Fibroblast of pulmonary artery (primary cell): ENCODE results near the gene CCDC7.

Experiments used
- DNase-seq: peaks from one replicate; pipeline ENCODE4 v3.0.0-alpha.2; 2010; ENCODE audit warnings: low read depth
- H3K4me3 ChIP-seq: replicated peaks from 2 replicates; pipeline ENCODE4 v1.5.1; 2011; ENCODE audit warnings: low read depth, mild to moderate bottlenecking, control low read depth, low read length, moderate library complexity
- TF ChIP-seq, protein P1 (sequence below): IDR thresholded peaks from 2 replicates; pipeline ENCODE4 v1.5.1; 2011; ENCODE audit warnings: mild to moderate bottlenecking, control low read depth, low read length, inconsistent platforms; ENCODE audit errors: missing control alignments

The CCDC7 gene

DNA sequence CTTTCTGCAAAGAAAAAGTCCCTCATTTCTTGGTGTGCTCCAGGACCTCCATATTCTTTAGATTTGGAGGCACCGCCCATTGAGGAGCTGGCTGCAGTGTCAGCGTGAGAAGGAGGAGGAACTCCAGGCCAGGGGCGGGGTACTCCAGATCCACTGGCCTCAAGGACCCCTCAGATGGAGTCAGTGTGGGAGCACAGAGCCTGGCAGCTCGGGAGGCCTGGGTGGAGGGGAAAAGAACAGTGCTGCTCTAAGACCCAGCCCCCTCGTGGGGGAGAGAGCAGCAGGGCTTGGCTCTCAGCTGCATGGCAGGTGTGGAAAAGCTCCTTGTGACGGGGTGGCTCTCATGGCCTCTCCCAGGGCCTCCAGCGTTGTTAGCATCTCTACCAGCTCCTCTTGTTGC lies 441.5 kb downstream of the CCDC7 start:
- no peak for DNase-seq
- TF ChIP-seq, protein P1, sequence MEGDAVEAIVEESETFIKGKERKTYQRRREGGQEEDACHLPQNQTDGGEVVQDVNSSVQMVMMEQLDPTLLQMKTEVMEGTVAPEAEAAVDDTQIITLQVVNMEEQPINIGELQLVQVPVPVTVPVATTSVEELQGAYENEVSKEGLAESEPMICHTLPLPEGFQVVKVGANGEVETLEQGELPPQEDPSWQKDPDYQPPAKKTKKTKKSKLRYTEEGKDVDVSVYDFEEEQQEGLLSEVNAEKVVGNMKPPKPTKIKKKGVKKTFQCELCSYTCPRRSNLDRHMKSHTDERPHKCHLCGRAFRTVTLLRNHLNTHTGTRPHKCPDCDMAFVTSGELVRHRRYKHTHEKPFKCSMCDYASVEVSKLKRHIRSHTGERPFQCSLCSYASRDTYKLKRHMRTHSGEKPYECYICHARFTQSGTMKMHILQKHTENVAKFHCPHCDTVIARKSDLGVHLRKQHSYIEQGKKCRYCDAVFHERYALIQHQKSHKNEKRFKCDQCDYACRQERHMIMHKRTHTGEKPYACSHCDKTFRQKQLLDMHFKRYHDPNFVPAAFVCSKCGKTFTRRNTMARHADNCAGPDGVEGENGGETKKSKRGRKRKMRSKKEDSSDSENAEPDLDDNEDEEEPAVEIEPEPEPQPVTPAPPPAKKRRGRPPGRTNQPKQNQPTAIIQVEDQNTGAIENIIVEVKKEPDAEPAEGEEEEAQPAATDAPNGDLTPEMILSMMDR, result no peak

GRCh38 chr10:32888161-32888927 lies 442.4 kb downstream of the CCDC7 start:
- TF ChIP-seq, protein P1, result no peak
- no peak for DNase-seq
- no peak overlapping the region for H3K4me3 ChIP-seq

More for the DNA sequence above, 441.5 kb downstream of the CCDC7 start:
- H3K4me3 ChIP-seq, result no peak overlapping the region

GRCh38 chr10:32889631-32890212 lies 443.8 kb downstream of the CCDC7 start:
- TF ChIP-seq, protein P1, result no peak
- no peak overlapping the region for H3K4me3 ChIP-seq
- no peak for DNase-seq

DNA sequence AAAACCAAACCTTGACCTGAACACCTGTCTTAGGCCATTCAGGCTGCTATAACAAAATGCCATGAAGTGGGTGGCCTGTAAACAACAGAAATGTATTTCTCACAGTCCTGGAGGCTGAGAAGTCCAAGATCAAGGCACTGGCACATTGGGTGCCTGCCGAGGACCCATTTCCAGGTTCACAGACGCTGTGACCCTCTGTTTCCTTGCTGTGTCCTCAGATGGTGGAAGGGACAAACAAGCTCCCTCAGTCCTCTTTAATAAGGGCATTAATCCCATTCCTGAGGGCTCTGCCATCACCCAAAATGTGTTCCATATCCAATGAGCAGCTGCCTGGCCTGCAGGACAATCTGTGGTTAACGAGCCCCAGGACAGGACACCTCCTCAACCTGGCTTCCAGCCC lies 444.5 kb downstream of the CCDC7 start:
- no peak overlapping the region for H3K4me3 ChIP-seq
- DNase-seq, result no peak
- TF ChIP-seq, protein P1, result no peak

DNA sequence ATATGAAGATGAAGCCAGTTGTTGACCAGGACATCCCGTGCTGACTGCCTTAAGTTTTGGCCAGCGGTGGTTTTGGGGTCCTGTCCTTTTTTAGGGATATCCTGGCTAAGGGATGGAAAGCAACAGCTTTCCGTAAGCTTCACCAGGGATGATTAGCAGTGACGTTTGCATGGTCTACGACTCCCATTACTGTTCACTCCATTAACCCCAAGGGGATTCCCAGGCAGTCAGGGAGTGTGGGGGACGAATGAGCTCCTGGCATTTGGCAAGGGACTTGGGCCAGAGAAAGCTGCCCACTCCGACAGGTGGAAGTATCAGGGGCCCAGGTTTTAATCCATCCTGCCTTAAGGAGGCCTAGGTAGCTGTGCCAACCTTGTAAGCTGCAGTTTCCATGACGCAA lies 445.3 kb downstream of the CCDC7 start:
- TF ChIP-seq, protein P1, result no peak
- no peak overlapping the region for H3K4me3 ChIP-seq
- DNase-seq, result no peak

DNA sequence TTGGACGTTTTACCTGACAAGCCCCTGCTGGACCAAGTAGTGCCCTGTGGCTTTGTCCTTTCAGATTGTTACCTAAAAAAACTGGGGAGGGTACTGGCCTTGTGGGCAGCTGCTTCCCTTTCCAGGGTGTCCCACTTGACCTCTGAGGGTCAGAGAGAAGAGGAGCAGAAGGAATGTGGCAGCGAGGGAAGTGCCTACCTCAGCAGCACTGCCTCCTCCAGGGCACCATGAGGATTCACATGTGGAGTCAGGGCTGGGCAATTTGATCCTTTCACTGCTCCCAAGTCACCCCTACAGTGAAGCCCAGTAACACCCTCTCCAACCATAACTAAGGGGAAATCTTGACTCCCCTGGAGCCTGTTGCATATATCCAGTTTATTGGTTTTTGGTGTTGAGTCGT lies 447.5 kb downstream of the CCDC7 start:
- TF ChIP-seq, protein P1, result peak; percentile 6
- no peak overlapping the region for H3K4me3 ChIP-seq
- no peak for DNase-seq
